GM23338 (cell line): Measurements from ENCODE around the gene GPAM.

Experiments
- CTCF ChIP-seq, 2 experiments: fragments of 200-600 bp in 1 of 2; sonication (generic) in 1 of 2; conservative IDR thresholded peaks; 2 replicates each; pipeline versions ENCODE4 v1.5.1 to v1.6.1; 2016 to 2017; ENCODE audit warnings: antibody characterized with exemption in 2 of 2, low read depth in 2 of 2, mild to moderate bottlenecking in 2 of 2, moderate library complexity in 1 of 2
- EZH2 ChIP-seq: fragments of 200-600 bp; sonication (generic); IDR thresholded peaks from one replicate; pipeline ENCODE4 v1.8.0; 2017; ENCODE audit warnings: antibody characterized with exemption, mild to moderate bottlenecking, low read depth; ENCODE audit not compliant: unreplicated experiment

GRCh38 chr10:112232670-112233069 lies 49.1 kb upstream of the GPAM start:
- TF ChIP-seq EZH2 (no peak), CTCF (conservative IDR thresholded peaks at IDR 0.05; ENCODE audit: low read depth in 2 of 2) (no peak)
